ENCODE results near the gene RCAN2.

- TF ChIP-seq CTCF (conservative IDR thresholded peaks at IDR 0.05; ENCODE audit: low read length) (no peak), EZH2phosphoT487 (IDR thresholded peaks at IDR 0.05; ENCODE audit: borderline replicate concordance, low read depth, low read length) (no peak)
Observed at GRCh38 chr6:46452312-46452917, 38.8 kb downstream of the RCAN2 start.

All from OCI-LY7 (cell line).